Urothelium cell line (cell line): ENCODE measurements around the gene CHRNA1.

Source experiments
- DNase-seq: peaks from one replicate; pipeline ENCODE4 v3.0.0; 2011; ENCODE audit warnings: low spot score, mixed read lengths
- FAIRE-seq: peaks from 2 replicates; lab custom pipeline; 2011; peaks lifted over from hg19 to GRCh38; lab: Jason Lieb, UNC

The CHRNA1 gene

GRCh38 chr2:174761837-174762236, 2.4 kb downstream of the CHRNA1 start:
- DNase-seq, result no peak
- no peak for FAIRE-seq

- FAIRE-seq (no peak), DNase-seq (no peak)
Observed at GRCh38 chr2:174760845-174761473, 3.3 kb downstream of the CHRNA1 start.

DNA sequence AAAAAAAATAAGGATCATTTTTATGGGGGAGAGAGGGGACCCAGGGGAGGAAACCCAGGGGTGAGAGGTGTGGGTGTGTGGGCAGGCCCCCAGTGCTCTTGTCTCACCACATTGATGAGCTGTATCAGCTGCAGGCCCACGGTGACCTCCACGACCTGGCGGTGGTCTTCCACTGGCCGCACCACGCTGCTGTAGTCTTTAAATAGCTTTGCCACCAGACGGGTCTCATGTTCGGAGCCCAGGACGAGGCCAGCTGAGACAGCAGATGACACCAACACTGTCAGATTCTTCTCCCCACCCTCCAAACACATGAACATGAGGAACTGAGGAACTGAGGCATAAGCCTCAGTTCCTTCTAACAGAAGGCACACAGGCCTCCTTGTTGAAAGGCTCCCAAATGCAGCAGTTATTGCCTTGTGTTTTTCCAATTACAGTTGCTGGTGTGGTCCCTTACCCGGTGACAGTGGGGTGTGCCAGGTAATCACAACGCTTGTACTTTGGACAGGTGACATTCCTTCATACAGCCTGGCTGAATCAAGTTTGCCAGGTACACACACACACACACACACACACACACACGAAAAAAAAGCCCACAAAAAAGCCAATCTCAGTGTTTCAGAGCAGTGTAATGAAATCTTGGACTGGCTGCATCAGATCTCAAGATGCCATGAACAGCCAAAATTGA, 4.7 kb downstream of the CHRNA1 start:
- no peak for DNase-seq
- FAIRE-seq, result no peak

DNA sequence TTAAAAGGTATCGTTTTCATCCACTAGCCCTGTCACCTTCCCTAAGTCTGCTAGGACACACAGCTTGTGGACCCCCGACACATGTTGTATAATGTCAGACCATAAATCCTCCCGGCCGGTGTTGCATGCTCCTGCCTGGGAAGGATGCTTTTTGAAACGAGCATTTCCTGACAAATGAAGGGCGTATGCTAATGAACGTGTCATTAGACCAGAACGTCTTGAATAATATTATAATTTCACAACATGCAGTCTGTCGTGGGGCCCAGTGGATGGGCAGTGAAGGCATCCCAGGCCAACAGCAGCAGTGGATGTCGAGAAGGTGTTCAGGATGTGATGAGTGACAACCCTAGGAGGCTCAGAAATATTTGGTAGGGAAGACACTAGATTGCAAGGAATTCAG, 7.5 kb downstream of the CHRNA1 start:
- DNase-seq (no peak), FAIRE-seq (no peak)

- DNase-seq (no peak), FAIRE-seq (no peak)
Observed at GRCh38 chr2:174753038-174753633, 11.1 kb downstream of the CHRNA1 start.

- DNase-seq, result no peak
- FAIRE-seq, result no peak
Observed at GRCh38 chr2:174752403-174753037, 11.8 kb downstream of the CHRNA1 start.

- FAIRE-seq, result no peak
- no peak for DNase-seq
Observed at GRCh38 chr2:174750923-174751441, 13.3 kb downstream of the CHRNA1 start.

DNA sequence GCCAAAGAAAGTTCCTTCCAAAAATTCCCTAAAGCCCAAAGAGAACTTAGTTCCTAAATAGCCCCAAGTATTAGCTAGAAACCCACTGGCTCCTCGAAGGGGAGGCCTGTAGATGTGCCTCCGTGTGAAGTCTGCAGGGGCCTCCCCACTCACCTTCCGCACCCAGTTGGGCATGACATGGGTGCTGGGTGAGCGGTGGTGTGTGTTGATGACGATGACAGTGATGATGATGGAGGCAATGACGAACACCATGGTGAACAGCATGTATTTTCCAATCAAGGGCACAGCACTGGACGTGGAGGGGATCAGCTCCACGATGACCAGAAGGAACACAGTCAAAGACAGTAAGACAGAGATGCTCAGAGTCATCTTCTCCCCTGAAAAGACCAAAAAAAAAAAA, 14.5 kb downstream of the CHRNA1 start:
- FAIRE-seq, result no peak
- DNase-seq, result no peak

GRCh38 chr2:174748948-174749347, 15.3 kb downstream of the CHRNA1 start:
- no peak for FAIRE-seq
- peak; percentile 75 for DNase-seq

GRCh38 chr2:174745142-174745541, 19.1 kb downstream of the CHRNA1 start:
- FAIRE-seq (no peak), DNase-seq (no peak)

DNA sequence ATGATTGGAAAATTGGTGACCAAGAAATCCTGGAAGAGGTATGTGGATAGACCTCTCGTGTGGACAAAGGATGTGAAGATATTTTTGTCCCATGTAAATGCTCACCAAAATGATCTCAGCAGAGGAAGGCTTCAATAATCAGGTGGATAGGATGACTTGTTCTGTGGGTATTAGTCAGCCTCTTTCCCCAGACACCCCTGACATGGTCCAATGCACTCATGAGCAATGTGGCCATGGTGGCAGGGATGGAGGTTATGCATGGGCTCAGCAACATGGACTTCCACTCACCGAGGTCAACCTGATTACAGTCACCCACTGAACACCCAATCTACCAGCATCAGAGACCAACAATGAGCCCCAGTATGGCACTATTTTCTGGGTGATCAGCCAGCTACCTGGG, 20.2 kb downstream of the CHRNA1 start:
- no peak for FAIRE-seq
- DNase-seq, result no peak

DNA sequence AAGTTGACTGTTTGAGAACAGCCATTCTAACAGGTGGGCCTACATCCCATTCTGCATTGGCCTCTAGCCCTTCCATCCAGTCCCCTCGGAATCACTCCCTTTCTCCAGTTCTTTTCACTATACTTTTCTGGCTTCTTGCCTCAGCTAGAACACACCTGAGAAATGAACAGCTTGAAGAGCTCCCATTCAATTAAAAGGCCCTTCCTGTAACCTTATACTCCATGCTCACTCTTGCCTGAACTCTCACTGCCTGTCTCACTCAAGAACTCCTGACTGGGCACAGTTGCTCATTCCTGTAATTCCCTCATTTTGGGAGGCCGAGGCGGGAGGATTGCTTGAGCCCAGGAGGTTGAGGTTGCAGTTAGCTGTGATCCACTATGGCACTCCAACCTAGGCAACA, 23.6 kb downstream of the CHRNA1 start:
- DNase-seq (no peak), FAIRE-seq (no peak)

DNA sequence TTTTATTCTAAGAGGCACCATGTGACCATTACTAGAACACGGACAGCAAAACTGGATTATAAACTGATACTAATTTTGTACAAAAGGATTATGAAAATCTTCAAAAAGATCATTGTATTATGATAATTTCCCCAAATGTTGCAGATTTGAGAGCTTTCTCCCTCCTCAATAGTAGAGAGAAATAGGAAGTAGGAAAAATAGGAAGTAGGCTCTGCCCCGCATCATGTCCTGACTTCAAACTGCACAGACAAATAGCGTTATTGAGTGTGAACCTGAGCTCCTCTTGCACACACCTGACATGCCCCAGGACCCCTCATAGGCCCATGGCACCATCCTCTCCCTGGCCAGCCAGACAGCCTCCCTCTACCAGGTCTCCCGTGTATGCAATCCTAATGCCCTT, 25.4 kb downstream of the CHRNA1 start:
- DNase-seq, result no peak
- no peak for FAIRE-seq

- no peak for DNase-seq
- FAIRE-seq, result no peak
Observed at GRCh38 chr2:174731546-174731945, 32.7 kb downstream of the CHRNA1 start.

DNA sequence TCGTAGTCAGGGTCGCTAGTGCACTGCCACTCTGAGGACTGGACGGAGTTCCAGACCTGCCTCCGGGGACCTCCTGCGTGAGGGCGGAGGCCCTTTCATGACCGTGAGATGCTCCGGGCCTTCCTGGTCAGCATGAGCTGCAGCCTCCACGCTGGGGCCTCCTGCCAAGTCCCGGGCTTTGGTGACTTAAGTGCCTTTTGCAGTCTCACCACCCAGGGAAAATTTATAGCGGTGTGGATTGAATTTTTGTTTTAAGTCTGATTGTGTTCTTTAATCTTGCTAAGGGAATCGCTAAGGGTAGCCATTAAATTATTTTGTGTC, 33.6 kb downstream of the CHRNA1 start:
- FAIRE-seq (no peak), DNase-seq (no peak)

DNA sequence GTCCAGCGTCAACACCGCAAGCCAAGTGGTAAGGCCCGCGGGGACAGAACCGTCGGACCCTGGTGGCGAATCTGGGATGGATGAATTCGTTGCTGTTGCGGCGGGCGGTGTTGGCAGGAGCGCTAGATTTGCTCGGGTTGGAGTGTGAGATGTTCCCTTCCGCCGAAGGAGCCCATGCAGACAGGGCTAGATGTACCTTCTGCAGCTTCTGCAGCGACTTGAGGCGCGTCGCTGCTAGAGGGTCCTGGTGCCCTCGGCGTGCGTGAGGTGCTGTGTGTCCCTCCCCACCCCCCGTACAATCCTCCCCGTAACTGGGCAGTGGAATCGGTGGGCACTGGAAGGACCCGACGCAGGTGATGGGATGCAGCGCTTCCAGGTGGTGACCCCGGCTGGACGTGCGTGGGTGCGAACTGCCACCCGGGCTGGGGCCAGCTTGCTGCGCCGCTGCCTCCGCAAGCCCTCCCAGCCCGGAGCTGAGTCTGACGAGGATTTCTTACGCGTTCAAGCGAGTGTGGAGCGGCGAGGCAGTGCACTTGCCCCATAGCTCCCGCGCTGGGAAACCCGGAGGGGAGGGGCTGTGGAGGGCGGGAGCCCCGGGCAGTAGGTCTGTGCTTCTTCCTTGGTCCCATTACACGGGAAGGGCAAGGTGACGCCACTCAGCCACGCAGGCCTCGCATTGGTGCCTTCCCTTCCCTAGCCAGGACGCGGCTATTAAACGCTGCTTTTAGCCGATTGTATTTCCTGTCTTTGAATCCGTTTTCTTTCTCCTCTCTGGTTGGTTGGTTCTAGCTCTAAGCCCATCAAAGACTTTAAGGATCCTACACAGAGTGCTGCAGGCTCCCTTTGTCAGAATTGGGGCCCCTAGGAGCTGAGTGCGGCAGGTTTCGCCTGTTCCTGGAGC, 34.2 kb downstream of the CHRNA1 start:
- no peak for DNase-seq
- no peak for FAIRE-seq

- DNase-seq (no peak), FAIRE-seq (no peak)
Observed at GRCh38 chr2:174728096-174728495, 36.2 kb downstream of the CHRNA1 start.

GRCh38 chr2:174726212-174726611, 38.1 kb downstream of the CHRNA1 start:
- DNase-seq, result no peak
- no peak for FAIRE-seq

DNA sequence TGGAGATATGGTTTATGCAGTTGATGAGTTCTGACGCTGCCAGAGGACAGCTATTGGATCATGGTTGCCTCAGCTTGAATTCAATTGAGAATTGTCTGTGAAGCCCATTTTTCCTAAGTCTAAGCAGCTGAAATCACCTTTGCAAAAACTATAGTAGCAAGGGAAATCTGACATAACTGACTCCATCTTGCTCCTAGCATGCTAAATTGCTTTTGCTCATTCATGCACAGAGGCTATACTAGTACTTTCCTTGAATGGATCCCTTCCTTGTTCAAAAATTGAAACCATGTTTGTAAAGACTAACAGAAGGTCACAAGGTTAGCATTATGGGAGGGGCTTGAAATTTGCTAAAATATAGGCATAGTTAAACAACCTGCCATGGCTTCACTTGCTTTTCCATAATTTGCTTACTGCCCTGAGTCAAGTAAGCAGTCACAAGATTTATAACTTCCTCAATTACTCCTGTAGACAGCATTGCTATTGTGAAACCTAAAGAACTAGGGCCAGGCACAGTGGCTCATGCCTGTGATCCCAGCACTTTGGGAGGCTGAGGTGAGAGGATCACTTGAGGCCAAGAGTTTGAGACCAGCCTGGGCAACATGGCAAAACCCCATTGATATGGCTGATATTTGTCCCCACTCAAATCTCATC, 41.2 kb downstream of the CHRNA1 start:
- DNase-seq (no peak), FAIRE-seq (no peak)

DNA sequence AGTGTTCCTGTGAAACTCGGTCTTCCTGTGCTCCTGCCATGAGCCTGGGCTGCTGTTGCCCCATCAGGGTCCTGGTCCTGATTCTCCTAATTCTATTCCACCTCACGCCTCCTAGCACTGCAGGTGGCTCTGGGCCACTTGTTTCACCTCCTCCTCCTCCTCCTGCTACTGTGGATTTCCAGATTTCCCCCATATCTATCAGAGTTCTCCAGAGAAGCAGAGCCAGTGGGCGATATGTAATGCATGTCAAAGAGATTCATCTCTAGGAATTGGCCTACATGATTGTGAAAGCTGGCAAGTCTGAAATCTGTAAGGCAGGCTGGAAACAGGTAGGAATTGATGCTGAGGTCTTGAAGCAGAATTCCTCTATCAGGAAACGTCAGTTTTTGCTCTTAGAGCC, 45.3 kb downstream of the CHRNA1 start:
- DNase-seq, result no peak
- no peak for FAIRE-seq
